Mesothelial cell of epicardium (in vitro differentiated cells): ENCODE data around the gene OBP2A. TPM values are rescaled to one million over a fixed set of nuclear protein-coding genes. Genes with fewer than 3 reads are reported as not detected.
"Not testable (repeated sequence)": the region's sequence is repeated elsewhere in the genome, so short reads cannot be mapped to it uniquely, and the experiment has no call there.

Experiments
- DNase-seq, 2 experiments: peaks; one replicate each; pipeline ENCODE4 v3.0.0; 2021; ENCODE audit warnings: low spot score in 2 of 2; ENCODE audit not compliant: unreplicated experiment in 2 of 2
- H3K27ac Mint-ChIP-seq: 2 replicates; pipeline ENCODE4 v1.8.0; 2021; ENCODE audit warnings: mixed read lengths
- H3K27me3 Mint-ChIP-seq: 2 replicates; pipeline ENCODE4 v1.8.0; 2021; ENCODE audit warnings: low read depth, mixed read lengths
- H3K36me3 Mint-ChIP-seq: 2 replicates; pipeline ENCODE4 v1.8.0; 2021; ENCODE audit warnings: mixed read lengths
- H3K4me1 Mint-ChIP-seq: 2 replicates; pipeline ENCODE4 v1.8.0; 2021; ENCODE audit warnings: mixed read lengths
- H3K4me3 Mint-ChIP-seq: 2 replicates; pipeline ENCODE4 v1.8.0; 2021; ENCODE audit warnings: mild to moderate bottlenecking, moderate library complexity, mixed read lengths
- H3K9me3 Mint-ChIP-seq: 2 replicates; pipeline ENCODE4 v1.8.0; 2021; ENCODE audit warnings: mixed read lengths
- CTCF ChIP-seq: fragments of 200-600 bp; sonication (generic); IDR thresholded peaks from one replicate; pipeline ENCODE4 v1.5.0; 2021; ENCODE audit warnings: antibody characterized with exemption; ENCODE audit not compliant: unreplicated experiment
- total RNA-seq: library from RNA; stranded (reverse); gene quantifications from 3 replicates; pipeline ENCODE4 v1.2.1, GENCODE V29; 2021

Gene OBP2A
- total RNA-seq: not detected in 3 replicates

GRCh38 chr9:135545646-135546176 lies at the start of gene OBP2A:
TSS of gene OBP2A (plus strand) at chr9:135546126. CDS start at chr9:135546181, 55 bp downstream.
- H3K27ac Mint-ChIP-seq, DNase-seq, H3K9me3 Mint-ChIP-seq, H3K27me3 Mint-ChIP-seq, H3K4me3 Mint-ChIP-seq, H3K36me3 Mint-ChIP-seq: not testable (repeated sequence)
- H3K4me1 Mint-ChIP-seq: peaks cover 21% of the 10 kb centered on the region

GRCh38 chr9:135498381-135499126 lies 47.4 kb upstream of the OBP2A start:
- no peaks in the 10 kb centered on the region for H3K9me3 Mint-ChIP-seq
- no peak for DNase-seq
- H3K36me3 Mint-ChIP-seq: peaks cover 2% of the 10 kb centered on the region
- TF ChIP-seq CTCF: no peak
- H3K27ac Mint-ChIP-seq: peak overlapping the region; percentile 71
- peak overlapping the region; percentile 86 for H3K4me3 Mint-ChIP-seq
- peaks cover 10% of the 10 kb centered on the region for H3K4me1 Mint-ChIP-seq
- H3K27me3 Mint-ChIP-seq: no peaks in the 10 kb centered on the region

GRCh38 chr9:135499326-135500070 lies 46.4 kb upstream of the OBP2A start:
- TF ChIP-seq CTCF: no peak
- no peaks in the 10 kb centered on the region for H3K27me3 Mint-ChIP-seq
- H3K36me3 Mint-ChIP-seq: peaks cover 4% of the 10 kb centered on the region
- H3K27ac Mint-ChIP-seq: peak overlapping the region; percentile 71
- peaks cover 10% of the 10 kb centered on the region for H3K4me1 Mint-ChIP-seq
- peak overlapping the region; percentile 86 for H3K4me3 Mint-ChIP-seq
- H3K9me3 Mint-ChIP-seq: no peaks in the 10 kb centered on the region
- peak; percentile 91 to 94 for DNase-seq

- H3K27me3 Mint-ChIP-seq: no peaks in the 10 kb centered on the region
- H3K9me3 Mint-ChIP-seq: no peaks in the 10 kb centered on the region
- peak overlapping the region; percentile 50 for H3K27ac Mint-ChIP-seq
- peaks cover 10% of the 10 kb centered on the region for H3K4me1 Mint-ChIP-seq
- TF ChIP-seq CTCF: no peak
- H3K4me3 Mint-ChIP-seq: peak overlapping the region; percentile 86
- DNase-seq: no peak
- peaks cover 5% of the 10 kb centered on the region for H3K36me3 Mint-ChIP-seq
These were observed 45.8 kb upstream of the OBP2A start for GRCh38 chr9:135500071-135500524.

- Mint-ChIP-seq H3K9me3 (no peaks in the 10 kb centered on the region), H3K27ac (peak within 1 kb of the TSS; percentile 93), H3K27me3 (no peaks in the 10 kb centered on the region), H3K36me3 (peaks cover 7% of the 10 kb centered on the region), H3K4me1 (peaks cover 10% of the 10 kb centered on the region), H3K4me3 (peak within 1 kb of the TSS; percentile 86)
- TF ChIP-seq CTCF: peak; percentile 59
- DNase-seq: peak; percentile 77 to 85
These were observed 45.2 kb upstream of the OBP2A start, which contains the start of gene MRPS2 for GRCh38 chr9:135500525-135501260. TSS of gene MRPS2 (plus strand) at chr9:135500682. CDS start at chr9:135500711, 29 bp downstream.
